Muscle layer of duodenum (tissue), 2 donors: ENCODE data around the gene CFAP45.

Source experiments
- H3K27ac ChIP-seq: one replicate; pipeline ENCODE4 v1.7.0; 2013; ENCODE audit warnings: mild to moderate bottlenecking, low read length
- H3K27me3 ChIP-seq: one replicate; pipeline ENCODE4 v1.7.0; 2013; ENCODE audit warnings: low read depth, mild to moderate bottlenecking, control low read depth, low read length
- H3K36me3 ChIP-seq, 2 donors: one replicate each; pipeline ENCODE4 v1.7.0; 2013; ENCODE audit warnings: low read length in 2 of 2, control low read depth in 1 of 2, mild to moderate bottlenecking in 1 of 2; ENCODE audit not compliant: insufficient read depth in 2 of 2, control insufficient read depth in 1 of 2
- H3K4me1 ChIP-seq, 2 donors: one replicate each; pipeline ENCODE4 v1.7.0; 2013; ENCODE audit warnings: low read length in 2 of 2, mild to moderate bottlenecking in 2 of 2, control low read depth in 1 of 2, moderate library complexity in 1 of 2; ENCODE audit not compliant: insufficient read depth in 2 of 2, control insufficient read depth in 1 of 2
- H3K4me3 ChIP-seq, 2 donors: one replicate each; pipeline ENCODE4 v1.7.0; 2013; ENCODE audit warnings: low read length in 2 of 2, low read depth in 1 of 2, mild to moderate bottlenecking in 1 of 2
- H3K9me3 ChIP-seq, 2 donors: one replicate each; pipeline ENCODE4 v1.7.0; 2013; ENCODE audit warnings: low read length in 2 of 2, control low read depth in 1 of 2, mild to moderate bottlenecking in 1 of 2; ENCODE audit not compliant: control insufficient read depth in 1 of 2
- donor health status: healthy.

The CFAP45 gene

DNA sequence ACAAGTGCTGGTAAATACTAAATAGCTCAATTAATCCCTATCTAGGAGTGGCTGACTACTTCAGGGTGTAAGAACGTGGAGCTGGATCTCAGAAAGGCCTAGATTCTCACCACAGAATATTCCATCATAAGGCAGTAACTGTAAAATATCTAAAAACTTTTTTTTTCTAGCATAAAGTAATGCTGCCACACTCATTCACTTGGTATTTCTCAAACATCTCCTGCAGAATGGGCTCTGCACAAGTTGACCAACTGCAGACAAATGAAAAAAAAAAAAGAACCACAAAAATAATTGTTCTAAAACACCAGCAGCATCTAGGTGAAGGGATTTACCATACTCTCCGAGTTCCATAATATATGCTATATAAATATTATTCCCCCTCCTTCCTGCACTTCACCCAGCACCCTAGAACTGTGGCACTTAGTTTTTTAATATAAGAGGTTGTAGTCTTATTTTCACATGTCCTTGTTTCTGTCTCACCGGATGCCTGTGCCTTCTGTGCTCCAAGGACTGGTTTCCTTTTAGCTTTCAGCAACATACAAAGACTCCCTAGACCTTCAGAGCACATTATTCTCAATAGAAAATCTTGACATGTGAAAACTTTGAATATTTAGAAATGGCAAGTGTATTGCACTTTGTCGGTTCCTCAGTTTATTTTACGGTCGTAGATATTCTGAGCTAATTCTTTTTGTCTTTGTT lies 46.4 kb downstream of the CFAP45 start:
- H3K36me3 ChIP-seq: no peaks in the 10 kb centered on the region
- peaks cover 0 to 18% of the 10 kb centered on the region in 2 donors for H3K4me1 ChIP-seq
- no peaks in the 10 kb centered on the region for H3K27me3 ChIP-seq
- peak overlapping the region; percentile 77 for H3K27ac ChIP-seq
- peak overlapping the region; percentile 49 to 85 for H3K4me3 ChIP-seq
- no peaks in the 10 kb centered on the region for H3K9me3 ChIP-seq

DNA sequence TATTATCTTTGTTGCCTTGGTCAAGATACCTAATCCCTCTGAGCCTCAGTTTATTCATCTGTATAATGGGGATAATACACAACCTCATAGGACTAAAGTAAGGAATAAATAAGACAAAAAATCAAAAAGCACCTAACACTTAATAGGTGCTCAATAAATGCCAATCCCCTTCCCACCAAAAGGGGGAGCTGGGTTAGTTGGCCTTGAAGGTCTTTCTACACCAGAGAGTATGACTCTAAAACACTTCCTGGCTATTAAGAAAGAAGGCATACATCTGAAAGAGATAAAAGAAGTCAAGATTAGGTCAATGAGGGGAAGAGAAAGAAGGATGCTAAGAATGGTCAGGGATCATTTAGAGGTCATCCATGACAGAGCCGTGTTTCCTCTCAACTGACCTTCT lies 48.6 kb downstream of the CFAP45 start:
- Histone ChIP-seq H3K4me1 (peaks cover 0 to 18% of the 10 kb centered on the region in 2 donors), H3K4me3 (no peak overlapping the region), H3K9me3 (no peaks in the 10 kb centered on the region), H3K27ac (no peak overlapping the region), H3K36me3 (no peaks in the 10 kb centered on the region), H3K27me3 (no peaks in the 10 kb centered on the region)

DNA sequence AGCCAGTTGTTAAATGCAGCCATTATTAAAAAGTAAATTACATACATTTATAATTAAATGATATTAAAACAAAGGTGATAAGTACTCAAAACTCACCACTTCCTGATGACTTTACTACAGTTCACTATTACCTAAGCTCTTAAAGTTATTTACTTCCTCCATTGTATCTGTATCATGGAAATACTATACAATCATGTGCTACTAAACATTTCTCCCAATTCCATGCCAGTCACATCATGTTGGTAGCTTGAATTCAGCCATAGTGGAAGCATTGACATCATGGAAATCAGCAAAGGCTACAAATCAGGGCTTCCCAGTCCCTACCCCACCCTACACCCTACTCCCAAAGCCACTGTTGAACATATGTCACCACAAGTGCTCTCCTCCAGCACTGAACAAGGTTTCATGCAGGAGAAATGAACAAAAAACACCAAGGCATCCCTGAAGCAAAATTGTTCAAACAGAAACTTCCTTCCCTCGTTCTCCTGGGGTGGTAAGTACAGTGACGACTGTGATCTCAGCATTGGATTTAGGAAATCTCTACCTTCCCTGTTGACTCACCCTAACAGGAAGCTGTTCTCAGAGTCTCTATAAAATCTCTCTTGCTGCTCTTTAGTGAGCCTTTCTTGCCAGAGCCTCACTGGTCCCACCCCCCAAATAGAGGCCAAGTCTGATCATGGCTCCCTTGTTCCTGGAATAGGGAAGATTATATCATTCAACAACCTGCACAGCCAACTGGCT lies 50.2 kb downstream of the CFAP45 start:
- Histone ChIP-seq H3K4me3 (no peak overlapping the region), H3K4me1 (peaks cover 0 to 14% of the 10 kb centered on the region in 2 donors), H3K27ac (no peak overlapping the region), H3K27me3 (no peaks in the 10 kb centered on the region), H3K9me3 (no peaks in the 10 kb centered on the region), H3K36me3 (no peaks in the 10 kb centered on the region)

DNA sequence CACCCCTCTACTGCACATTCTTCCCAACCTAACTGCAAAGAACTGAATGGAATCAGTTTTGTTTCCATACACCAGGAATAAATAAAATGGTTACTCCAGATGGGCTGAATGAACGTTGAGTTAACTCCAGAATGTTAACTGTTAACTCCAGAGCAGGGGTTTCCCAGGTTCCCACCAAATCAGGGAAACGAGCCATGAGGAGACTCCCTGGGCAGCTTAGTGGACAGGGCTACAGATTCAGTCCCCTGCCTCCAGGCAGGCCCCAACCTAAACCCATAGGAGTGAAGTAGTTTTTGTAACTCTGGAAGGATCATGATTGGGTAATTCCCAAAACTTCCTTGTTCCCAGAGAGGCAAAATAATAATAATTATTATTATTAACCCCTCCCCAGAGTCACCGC lies 51.6 kb downstream of the CFAP45 start:
- Histone ChIP-seq H3K4me3 (no peak overlapping the region), H3K27ac (no peak overlapping the region), H3K27me3 (no peaks in the 10 kb centered on the region), H3K9me3 (no peaks in the 10 kb centered on the region), H3K36me3 (no peaks in the 10 kb centered on the region), H3K4me1 (peaks cover 0 to 6% of the 10 kb centered on the region in 2 donors)

DNA sequence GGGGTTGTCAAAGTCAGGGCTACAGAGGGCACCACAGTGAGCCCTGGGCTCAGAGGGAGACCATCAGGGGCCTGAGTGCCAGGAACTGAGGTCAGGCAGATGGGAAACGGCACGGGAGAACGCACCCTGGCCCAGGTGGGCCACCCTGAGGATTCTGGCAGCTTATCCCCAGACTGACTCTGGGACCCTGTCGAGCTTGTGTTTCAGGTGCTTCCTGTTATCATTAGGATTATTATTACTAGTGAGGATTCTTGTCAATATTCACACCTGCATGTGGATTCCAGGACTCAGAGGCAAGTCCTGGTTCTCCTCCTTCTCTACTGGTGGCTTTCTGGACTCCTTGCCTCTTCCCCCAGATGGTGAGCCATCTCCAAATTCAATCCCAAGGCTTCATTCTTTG lies 52.7 kb downstream of the CFAP45 start:
- Histone ChIP-seq H3K36me3 (no peaks in the 10 kb centered on the region), H3K27ac (no peak overlapping the region), H3K4me1 (no peaks in the 10 kb centered on the region), H3K4me3 (no peak overlapping the region), H3K9me3 (no peaks in the 10 kb centered on the region), H3K27me3 (no peaks in the 10 kb centered on the region)

DNA sequence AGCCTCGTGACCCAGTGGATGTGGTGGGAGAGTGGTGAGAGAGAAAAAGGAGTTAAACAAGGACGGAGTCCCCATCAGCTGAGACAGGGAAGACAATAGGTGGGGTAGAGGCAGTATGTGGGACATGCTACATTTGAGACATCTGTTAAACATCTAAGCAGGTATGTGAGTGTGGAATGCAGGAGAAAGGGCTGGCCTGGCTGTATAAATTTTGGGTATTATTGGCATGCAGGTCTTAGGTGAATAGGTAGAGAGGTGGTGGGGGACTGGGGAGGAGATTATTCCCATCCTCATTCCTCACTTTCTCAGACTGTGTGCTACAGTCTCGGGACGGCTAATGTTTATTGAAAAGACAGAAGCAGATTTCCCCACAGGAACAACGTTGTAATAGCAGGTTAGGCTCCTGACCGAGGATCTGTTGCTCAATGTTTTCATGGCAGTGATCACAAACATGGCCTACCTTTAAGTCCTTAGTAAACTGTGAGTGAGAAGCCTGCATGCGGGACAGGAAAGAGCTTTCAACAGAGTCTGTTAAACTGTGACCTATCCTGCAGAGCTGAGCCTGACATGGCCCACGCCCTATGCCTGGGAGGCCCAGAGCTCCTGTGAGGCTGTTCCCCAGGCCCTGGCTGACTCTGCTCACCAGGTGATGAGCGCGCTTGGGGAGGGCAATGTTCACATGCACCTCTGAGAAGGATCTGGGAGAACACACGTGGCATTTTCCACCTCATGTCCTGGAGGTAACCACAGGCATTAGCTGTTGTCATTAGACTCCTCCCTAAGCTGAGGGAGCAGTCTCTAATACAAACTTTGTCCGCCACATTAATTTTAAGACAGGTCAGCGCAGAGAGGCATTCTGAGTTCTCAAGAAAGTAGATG lies 54.0 kb downstream of the CFAP45 start:
- Histone ChIP-seq H3K4me3 (no peak overlapping the region), H3K36me3 (no peaks in the 10 kb centered on the region), H3K4me1 (no peaks in the 10 kb centered on the region), H3K27ac (no peak overlapping the region), H3K27me3 (no peaks in the 10 kb centered on the region), H3K9me3 (no peaks in the 10 kb centered on the region)

DNA sequence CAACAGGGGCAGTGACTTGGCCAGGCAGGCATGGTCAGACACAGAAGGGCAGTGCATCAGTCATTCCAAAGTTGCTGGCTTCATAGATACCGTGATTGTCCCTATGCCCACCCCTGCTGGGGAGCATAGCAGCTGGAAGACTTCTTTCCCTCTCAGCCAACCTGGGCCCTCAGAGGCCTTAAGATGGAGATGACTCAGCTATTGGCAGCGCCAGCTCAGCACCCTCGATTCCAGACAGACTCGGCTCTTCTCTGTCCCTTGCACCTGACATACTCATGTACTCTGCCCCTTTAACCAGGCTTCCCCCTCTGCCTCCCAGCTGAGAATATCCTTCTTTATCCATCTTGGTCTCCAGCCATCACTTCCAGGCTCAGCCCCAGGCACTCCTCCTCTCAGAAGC lies 56.5 kb downstream of the CFAP45 start:
- Histone ChIP-seq H3K36me3 (no peaks in the 10 kb centered on the region), H3K27me3 (no peaks in the 10 kb centered on the region), H3K9me3 (no peaks in the 10 kb centered on the region), H3K27ac (no peak overlapping the region), H3K4me1 (no peaks in the 10 kb centered on the region), H3K4me3 (no peak overlapping the region)

DNA sequence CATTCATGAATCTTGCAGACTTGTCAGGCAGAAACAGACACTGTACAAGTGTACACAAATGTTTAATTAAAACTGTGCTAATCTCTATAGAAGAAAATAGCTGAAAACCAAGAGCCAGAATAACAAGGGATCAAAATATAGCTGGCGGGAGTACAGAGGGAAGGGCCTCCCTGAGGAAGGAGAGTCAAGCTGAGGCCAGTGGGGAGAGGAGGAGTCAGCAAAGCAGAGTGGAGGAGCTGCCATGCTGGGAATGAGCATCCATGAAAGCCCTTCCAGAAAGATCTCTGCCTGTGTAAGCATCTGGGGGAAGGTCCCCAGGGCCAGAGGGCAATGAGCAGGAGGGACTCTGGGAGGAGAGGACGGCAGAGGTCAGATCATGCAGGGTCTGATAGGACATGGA lies 58.2 kb downstream of the CFAP45 start:
- H3K4me3 ChIP-seq: no peak overlapping the region
- no peak overlapping the region for H3K27ac ChIP-seq
- no peaks in the 10 kb centered on the region for H3K4me1 ChIP-seq

DNA sequence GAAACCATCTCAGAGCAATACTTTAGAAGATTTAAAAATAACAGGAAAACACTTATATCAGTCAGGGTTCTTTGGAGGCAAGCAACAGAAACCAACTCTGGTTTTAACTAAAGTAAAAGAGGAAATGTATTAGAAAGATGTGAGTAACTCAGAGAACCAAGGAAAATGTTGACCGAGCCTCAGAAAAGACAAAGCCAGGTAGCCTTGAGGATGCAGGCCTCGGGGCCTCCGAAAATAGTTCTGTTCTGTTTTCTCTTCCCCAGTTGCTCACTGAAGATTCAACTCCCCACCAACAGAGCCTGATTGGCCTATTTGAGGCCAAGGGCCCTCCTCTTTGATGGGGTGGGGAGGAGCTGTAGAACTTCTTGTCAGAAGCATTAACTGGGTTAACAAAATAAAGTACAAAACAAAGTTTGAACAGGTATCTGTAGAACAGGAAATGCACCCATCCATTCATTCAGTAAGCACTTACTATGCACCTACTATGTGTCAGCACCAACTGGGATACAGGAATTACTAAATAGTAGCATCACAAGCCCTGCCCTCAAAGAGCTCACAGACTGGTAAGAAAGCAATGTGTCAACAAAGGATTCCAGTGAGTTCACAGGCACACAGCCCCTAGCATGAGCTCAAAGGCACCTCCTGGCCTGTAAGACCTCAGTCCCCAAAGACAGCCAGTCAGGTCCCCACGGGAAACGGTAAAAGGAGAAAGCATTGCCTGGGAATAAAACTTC lies 60.7 kb downstream of the CFAP45 start:
- H3K36me3 ChIP-seq: peaks cover 0 to 6% of the 10 kb centered on the region in 2 donors
- H3K27me3 ChIP-seq: no peaks in the 10 kb centered on the region
- no peaks in the 10 kb centered on the region for H3K9me3 ChIP-seq
- H3K4me1 ChIP-seq: no peaks in the 10 kb centered on the region
- H3K4me3 ChIP-seq: no peak overlapping the region
- H3K27ac ChIP-seq: no peak overlapping the region

More for the DNA sequence above, 58.2 kb downstream of the CFAP45 start:
- peaks cover 0 to 3% of the 10 kb centered on the region in 2 donors for H3K36me3 ChIP-seq
- no peaks in the 10 kb centered on the region for H3K27me3 ChIP-seq
- no peaks in the 10 kb centered on the region for H3K9me3 ChIP-seq

DNA sequence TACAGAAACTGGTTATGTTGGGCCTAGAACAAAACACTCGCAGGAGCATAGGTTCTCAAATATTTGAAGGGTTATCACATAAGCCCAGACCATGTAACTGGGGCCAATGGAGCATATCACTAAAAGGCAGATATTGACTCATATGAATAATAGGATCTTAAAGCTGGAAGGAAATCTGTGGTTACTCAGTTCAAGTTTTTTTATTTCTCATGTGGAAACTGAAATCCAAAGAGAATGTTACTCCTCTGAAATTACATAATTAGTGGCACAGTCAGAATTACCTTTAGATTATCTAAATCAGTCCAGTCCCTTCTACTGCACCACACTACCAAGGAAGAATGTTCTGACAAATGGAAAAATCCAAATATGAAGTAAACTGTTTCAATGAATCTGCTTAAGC lies 61.2 kb downstream of the CFAP45 start:
- no peak overlapping the region for H3K27ac ChIP-seq
- H3K27me3 ChIP-seq: no peaks in the 10 kb centered on the region
- H3K4me3 ChIP-seq: no peak overlapping the region
- H3K9me3 ChIP-seq: no peaks in the 10 kb centered on the region
- H3K36me3 ChIP-seq: peaks cover 0 to 6% of the 10 kb centered on the region in 2 donors
- no peaks in the 10 kb centered on the region for H3K4me1 ChIP-seq
